ENCODE measurements around the gene EDDM13. TPM values are rescaled to one million over a fixed set of nuclear protein-coding genes. Genes with fewer than 3 reads are reported as not detected.

The EDDM13 gene
- total and polyA plus RNA-seq, 2 donors (not counting 3 experiments of a cell fraction or from before 2014, with no cell fraction given) = 0.51 TPM; not detected in 1

DNA sequence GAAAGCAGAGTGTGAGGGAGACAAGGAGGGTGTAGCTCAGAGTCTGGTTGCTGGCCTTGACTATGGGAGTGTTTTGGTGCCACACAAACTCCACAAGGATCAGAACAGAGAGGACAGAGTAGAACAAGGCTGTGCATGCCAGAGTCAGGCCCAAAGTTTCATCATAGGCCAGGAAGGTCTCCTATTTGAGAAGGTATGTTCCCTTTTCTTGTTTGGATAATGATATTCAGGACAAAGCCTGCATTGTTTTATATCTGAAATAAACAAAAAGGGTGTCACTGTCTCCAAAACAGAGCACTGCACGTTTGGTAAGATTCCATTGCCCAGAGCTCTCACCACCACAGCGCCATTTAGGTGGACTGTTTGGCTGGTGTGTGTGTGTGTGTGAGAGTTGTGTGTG lies 45.2 kb downstream of the EDDM13 start:
- H3K27ac ChIP-seq (ENCODE audit: insufficient read depth, low read depth, low read length) = no peak overlapping the region
- DNase-seq (ENCODE audit: low read depth, low spot score) = no peak
- no peak overlapping the region for H3K9ac ChIP-seq (replicated peaks; ENCODE audit: extremely low read depth, insufficient read depth, low read length)
- POLR2A ChIA-PET = no interaction called here
- H3K79me2 ChIP-seq (ENCODE audit: control insufficient read depth, insufficient read depth, low read length) = no peaks in the 10 kb centered on the region
- H3K4me1 ChIP-seq (ENCODE audit: control insufficient read depth, extremely low read depth, insufficient read depth, low read length) = peaks cover 12% of the 10 kb centered on the region
- dilution Hi-C loops (cut with MboI; ENCODE audit: extremely low pct_ligation_motif_present, low sequenced_read_pairs) (no loop called here), intact Hi-C loops (cut with micrococcal nuclease) (no loop called here)
- FAIRE-seq = no peak
- no peak for TF ChIP-seq GATA2 (IDR thresholded peaks at IDR 0.05; ENCODE audit: insufficient read depth, insufficient read length, low read depth, low read length)
- no peak for TF ChIP-seq MYC (IDR thresholded peaks at IDR 0.05; ENCODE audit: low read depth, low read length)
- TF ChIP-seq POLR2A (IDR thresholded peaks at IDR 0.05; ENCODE audit: low read depth, low read length) = no peak
- no peak for TF ChIP-seq FOS (IDR thresholded peaks at IDR 0.05; ENCODE audit: borderline replicate concordance, insufficient read depth, low read length)
- no peak for TF ChIP-seq JUN (IDR thresholded peaks at IDR 0.05; ENCODE audit: borderline replicate concordance, insufficient read depth, insufficient read length, low read depth)
- TF ChIP-seq, protein P1, sequence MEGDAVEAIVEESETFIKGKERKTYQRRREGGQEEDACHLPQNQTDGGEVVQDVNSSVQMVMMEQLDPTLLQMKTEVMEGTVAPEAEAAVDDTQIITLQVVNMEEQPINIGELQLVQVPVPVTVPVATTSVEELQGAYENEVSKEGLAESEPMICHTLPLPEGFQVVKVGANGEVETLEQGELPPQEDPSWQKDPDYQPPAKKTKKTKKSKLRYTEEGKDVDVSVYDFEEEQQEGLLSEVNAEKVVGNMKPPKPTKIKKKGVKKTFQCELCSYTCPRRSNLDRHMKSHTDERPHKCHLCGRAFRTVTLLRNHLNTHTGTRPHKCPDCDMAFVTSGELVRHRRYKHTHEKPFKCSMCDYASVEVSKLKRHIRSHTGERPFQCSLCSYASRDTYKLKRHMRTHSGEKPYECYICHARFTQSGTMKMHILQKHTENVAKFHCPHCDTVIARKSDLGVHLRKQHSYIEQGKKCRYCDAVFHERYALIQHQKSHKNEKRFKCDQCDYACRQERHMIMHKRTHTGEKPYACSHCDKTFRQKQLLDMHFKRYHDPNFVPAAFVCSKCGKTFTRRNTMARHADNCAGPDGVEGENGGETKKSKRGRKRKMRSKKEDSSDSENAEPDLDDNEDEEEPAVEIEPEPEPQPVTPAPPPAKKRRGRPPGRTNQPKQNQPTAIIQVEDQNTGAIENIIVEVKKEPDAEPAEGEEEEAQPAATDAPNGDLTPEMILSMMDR (IDR thresholded peaks at IDR 0.05; ENCODE audit: extremely low read depth in 1 of 2, insufficient read depth in 1 of 2, low read depth in 1 of 2, low read length in 2 of 2) = no peak
- no peak for TF ChIP-seq EZH2 (IDR thresholded peaks at IDR 0.05; ENCODE audit: borderline replicate concordance, low read depth, low read length, severe bottlenecking)
- TF ChIP-seq, protein P2, sequence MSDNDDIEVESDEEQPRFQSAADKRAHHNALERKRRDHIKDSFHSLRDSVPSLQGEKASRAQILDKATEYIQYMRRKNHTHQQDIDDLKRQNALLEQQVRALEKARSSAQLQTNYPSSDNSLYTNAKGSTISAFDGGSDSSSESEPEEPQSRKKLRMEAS (IDR thresholded peaks at IDR 0.05; ENCODE audit: insufficient read depth, insufficient read length) = no peak
- TF ChIP-seq POLR2AphosphoS5 (IDR thresholded peaks at IDR 0.05; ENCODE audit: insufficient read depth, low read depth, low read length) = no peak
- no peak overlapping the region for H2AFZ ChIP-seq (ENCODE audit: low read depth, low read length)
- no TSS peak for BruUV-seq (replicated peaks)
- no peaks in the 10 kb centered on the region for H3K9me1 ChIP-seq (replicated peaks; ENCODE audit: control insufficient read depth, extremely low read depth, insufficient read depth, low read length)
- no peak overlapping the region for H3K4me3 ChIP-seq (replicated peaks in 1 of 3; ENCODE audit: insufficient read depth in 1 of 3, low read depth in 1 of 3, low read length in 3 of 3)
- H3K4me2 ChIP-seq (ENCODE audit: insufficient read depth, low read length) = no peak overlapping the region
- no peaks in the 10 kb centered on the region for H4K20me1 ChIP-seq (replicated peaks; ENCODE audit: control insufficient read depth, extremely low read depth, insufficient read depth, low read length)
- no peaks in the 10 kb centered on the region for H3K9me3 ChIP-seq (replicated peaks; ENCODE audit: control insufficient read depth, insufficient read depth, low read length)
- no peaks in the 10 kb centered on the region for H3K36me3 ChIP-seq (ENCODE audit: control insufficient read depth in 2 of 2, extremely low read depth in 1 of 2, insufficient read depth in 2 of 2, low read length in 2 of 2)
- no peaks in the 10 kb centered on the region for H3K27me3 ChIP-seq (ENCODE audit: control insufficient read depth in 2 of 2, insufficient read depth in 2 of 2, low read length in 2 of 2)
- CTCF ChIA-PET = interaction anchor here (1.7 to 2.4 kb wide), 3 partner anchors 16 to 252 kb away, joined by 6 to 19 read pairs (median 12); no protein-coding TSS in a partner anchor
